ENCODE data around the gene PPARG. TPM values are rescaled to one million over a fixed set of nuclear protein-coding genes. Genes with fewer than 3 reads are reported as not detected.
"Not testable (repeated sequence)": the region's sequence is repeated elsewhere in the genome, so short reads cannot be mapped to it uniquely, and the experiment has no call there.

The PPARG gene
- total RNA-seq, 1 donor from 2014 or later: 80.7 TPM

DNA sequence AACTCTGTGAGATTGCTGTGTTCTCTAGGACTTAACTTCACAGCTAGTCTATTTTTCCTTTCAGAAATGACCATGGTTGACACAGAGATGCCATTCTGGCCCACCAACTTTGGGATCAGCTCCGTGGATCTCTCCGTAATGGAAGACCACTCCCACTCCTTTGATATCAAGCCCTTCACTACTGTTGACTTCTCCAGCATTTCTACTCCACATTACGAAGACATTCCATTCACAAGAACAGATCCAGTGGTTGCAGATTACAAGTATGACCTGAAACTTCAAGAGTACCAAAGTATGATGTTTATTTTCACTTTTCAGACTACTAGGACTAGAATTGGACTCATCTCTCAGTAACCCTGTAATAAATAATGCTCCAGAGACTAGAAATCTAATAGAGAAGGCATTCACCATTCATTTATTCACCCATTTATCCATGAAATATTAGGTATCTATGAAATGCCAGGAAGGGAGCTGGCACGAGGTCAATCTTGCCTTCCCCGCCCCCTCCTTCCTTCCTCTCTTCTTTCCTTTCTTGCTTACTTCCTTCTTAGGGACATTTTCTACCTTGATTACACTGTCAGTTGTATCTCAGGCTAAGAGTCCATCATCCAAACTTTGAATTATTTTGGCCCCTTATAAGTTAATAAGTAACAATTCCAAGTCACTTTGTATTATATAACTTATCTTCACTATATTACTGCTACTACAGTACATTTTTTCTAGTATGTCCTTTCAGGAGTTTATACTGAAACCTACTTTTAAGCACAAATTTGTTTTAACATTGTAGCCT lies 91.0 kb downstream of the PPARG start:
- TF ChIP-seq, protein P1, sequence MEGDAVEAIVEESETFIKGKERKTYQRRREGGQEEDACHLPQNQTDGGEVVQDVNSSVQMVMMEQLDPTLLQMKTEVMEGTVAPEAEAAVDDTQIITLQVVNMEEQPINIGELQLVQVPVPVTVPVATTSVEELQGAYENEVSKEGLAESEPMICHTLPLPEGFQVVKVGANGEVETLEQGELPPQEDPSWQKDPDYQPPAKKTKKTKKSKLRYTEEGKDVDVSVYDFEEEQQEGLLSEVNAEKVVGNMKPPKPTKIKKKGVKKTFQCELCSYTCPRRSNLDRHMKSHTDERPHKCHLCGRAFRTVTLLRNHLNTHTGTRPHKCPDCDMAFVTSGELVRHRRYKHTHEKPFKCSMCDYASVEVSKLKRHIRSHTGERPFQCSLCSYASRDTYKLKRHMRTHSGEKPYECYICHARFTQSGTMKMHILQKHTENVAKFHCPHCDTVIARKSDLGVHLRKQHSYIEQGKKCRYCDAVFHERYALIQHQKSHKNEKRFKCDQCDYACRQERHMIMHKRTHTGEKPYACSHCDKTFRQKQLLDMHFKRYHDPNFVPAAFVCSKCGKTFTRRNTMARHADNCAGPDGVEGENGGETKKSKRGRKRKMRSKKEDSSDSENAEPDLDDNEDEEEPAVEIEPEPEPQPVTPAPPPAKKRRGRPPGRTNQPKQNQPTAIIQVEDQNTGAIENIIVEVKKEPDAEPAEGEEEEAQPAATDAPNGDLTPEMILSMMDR (IDR thresholded peaks at IDR 0.05): no peak
- Histone ChIP-seq H3K9me3 (no peaks in the 10 kb centered on the region), H3K4me3 (no peak overlapping the region), H3K4me1 (peaks cover 11% of the 10 kb centered on the region), H3K36me3 (no peaks in the 10 kb centered on the region), H3K27ac (no peak overlapping the region), H3K27me3 (no peaks in the 10 kb centered on the region)
- intact Hi-C loops (cut with DNase I): no loop called here
- DNase-seq: no peak
- no peak for ATAC-seq

DNA sequence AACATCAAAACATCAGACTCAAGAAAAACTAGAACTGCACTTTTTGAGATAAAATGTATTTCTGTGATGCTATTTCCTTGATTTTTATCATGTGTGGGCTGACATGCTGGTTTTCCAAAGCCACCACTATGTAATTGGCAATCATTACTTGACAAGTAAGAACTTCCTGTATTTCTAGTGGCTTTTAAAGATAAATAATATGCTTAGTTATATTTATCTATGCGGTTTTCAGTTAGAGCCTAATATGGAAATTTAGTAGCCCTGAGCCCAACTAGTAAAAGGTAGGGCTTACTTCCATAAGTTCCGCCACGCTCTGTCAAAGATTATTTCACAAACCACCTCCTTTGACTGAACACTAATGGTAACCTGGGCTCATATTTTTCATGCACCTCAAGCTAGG lies 91.6 kb downstream of the PPARG start:
- intact Hi-C loops (cut with DNase I): no loop called here
- Histone ChIP-seq H3K36me3 (no peaks in the 10 kb centered on the region), H3K27ac (no peak overlapping the region), H3K4me1 (peaks cover 11% of the 10 kb centered on the region), H3K4me3 (no peak overlapping the region), H3K9me3 (no peaks in the 10 kb centered on the region), H3K27me3 (no peaks in the 10 kb centered on the region)
- TF ChIP-seq, protein P1 (IDR thresholded peaks at IDR 0.05): no peak
- ATAC-seq: no peak
- DNase-seq: no peak

DNA sequence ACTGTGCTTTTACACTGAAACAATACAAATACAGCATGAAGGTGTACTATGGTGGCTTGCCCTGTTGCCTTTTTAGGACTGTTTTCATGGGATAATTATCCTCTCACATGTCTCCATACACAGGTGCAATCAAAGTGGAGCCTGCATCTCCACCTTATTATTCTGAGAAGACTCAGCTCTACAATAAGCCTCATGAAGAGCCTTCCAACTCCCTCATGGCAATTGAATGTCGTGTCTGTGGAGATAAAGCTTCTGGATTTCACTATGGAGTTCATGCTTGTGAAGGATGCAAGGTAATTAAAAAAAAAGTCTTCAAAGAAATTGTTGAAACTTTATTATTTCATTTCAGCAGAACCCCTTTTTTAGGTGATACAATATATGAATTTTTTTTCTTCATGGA lies 92.3 kb downstream of the PPARG start:
- H3K4me1 ChIP-seq: peaks cover 11% of the 10 kb centered on the region
- no peaks in the 10 kb centered on the region for H3K36me3 ChIP-seq
- no peak overlapping the region for H3K4me3 ChIP-seq
- no peaks in the 10 kb centered on the region for H3K9me3 ChIP-seq
- H3K27ac ChIP-seq: no peak overlapping the region
- no peaks in the 10 kb centered on the region for H3K27me3 ChIP-seq
- ATAC-seq (no peak), DNase-seq (no peak)
- intact Hi-C loops (cut with DNase I): no loop called here
- TF ChIP-seq, protein P1 (IDR thresholded peaks at IDR 0.05): no peak

GRCh38 chr3:12383218-12383617 lies 94.3 kb downstream of the PPARG start:
- no peaks in the 10 kb centered on the region for H3K27me3 ChIP-seq

DNA sequence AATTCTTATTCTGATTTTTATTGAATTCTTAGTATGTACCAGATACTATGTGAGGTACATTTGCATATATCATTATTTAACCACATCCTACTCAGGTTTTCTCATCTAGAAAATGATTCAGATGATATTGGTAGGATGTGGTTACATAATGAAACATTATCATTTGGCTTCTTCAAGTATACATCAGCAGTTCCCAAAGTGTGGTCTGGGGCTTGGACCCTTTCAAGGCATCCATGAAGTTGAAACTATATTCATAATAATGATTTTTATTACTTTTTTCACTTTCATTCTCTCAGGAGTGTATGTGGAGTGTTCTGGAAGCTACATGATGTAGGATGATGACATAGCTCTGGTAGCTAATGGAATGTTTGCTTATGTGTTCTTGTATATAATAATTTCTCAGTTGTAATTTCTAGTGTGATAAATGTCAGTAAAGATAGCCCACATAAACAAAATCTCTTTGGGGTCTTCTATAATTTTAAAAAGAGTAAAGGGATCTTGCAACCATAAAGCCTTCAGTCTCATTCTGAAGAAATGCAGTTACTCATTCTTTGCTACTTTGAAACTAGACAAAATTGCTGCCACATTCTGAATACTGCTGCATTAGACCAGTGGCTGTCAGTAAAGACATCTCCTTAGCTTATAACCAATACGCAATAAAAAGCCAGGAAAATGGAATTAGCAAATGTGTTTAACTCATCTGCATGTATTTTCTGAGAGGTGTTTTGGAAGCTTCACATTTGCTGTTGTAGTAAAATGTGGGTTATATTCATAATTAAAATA lies 95.8 kb downstream of the PPARG start:
- DNase-seq (no peak), ATAC-seq (no peak)
- Histone ChIP-seq H3K4me3 (no peak overlapping the region), H3K9me3 (no peaks in the 10 kb centered on the region), H3K4me1 (peaks cover 8% of the 10 kb centered on the region), H3K27me3 (no peaks in the 10 kb centered on the region), H3K36me3 (no peaks in the 10 kb centered on the region), H3K27ac (no peak overlapping the region)
- intact Hi-C loops (cut with DNase I): no loop called here
- TF ChIP-seq, protein P1 (IDR thresholded peaks at IDR 0.05): no peak

More at GRCh38 chr3:12383218-12383617, 94.3 kb downstream of the PPARG start:
- ATAC-seq (no peak), DNase-seq (no peak)
- no peak overlapping the region for H3K4me3 ChIP-seq
- no peaks in the 10 kb centered on the region for H3K36me3 ChIP-seq
- TF ChIP-seq, protein P1 (IDR thresholded peaks at IDR 0.05): no peak
- no peak overlapping the region for H3K27ac ChIP-seq
- intact Hi-C loops (cut with DNase I): no loop called here
- H3K9me3 ChIP-seq: no peaks in the 10 kb centered on the region
- peaks cover 11% of the 10 kb centered on the region for H3K4me1 ChIP-seq

DNA sequence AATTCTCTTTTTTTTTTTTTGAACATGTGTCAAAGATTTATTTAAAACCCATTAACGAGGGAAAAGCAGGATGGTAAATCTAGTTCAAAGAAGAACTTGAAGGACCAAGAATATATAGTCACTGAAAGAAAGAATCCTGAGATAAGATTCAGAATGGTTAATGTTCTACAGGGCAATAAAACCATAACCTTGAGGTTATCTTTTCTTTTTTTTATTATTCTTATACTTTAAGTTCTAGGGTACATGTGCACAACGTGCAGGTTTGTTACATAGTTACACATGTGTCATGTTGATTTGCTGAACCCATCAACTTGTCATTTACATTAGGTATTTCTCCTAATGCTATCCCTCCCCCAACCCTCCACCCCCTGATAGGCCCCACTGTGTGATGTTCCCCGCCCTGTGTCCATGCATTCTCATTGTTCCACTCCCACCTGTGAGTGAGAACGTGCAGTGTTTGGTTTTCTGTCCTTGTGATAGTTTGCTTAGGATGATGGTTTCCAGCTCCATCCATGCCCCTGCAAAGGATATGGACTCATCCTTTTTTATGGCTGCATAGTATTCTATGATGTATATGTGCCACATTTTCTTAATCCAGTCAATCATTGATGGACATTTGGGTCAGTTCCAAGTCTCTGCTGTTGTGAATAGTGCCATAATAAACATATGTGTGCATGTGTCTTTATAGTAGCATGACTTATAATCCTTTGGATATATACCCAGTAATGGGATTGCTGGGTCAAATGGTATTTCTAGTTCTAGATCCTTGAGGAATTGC lies 97.8 kb downstream of the PPARG start:
- DNase-seq; H3K4me3 ChIP-seq; ATAC-seq; H3K27ac ChIP-seq; H3K36me3 ChIP-seq; H3K27me3 ChIP-seq; intact Hi-C loops (cut with DNase I); H3K4me1 ChIP-seq; H3K9me3 ChIP-seq: not testable (repeated sequence)

Data from upper lobe of right lung (tissue), 1 donor.